Testis (tissue), 2 donors: ENCODE results near the gene APBA1.

Experiments used
- CTCF ChIP-seq, 3 experiments: fragments of 450-650 bp in 2 of 3; fragments of 200-600 bp in 1 of 3; sonication (generic) in 1 of 3; IDR thresholded peaks; one replicate each; pipeline ENCODE4 v1.5.1; 2016 to 2019; ENCODE audit warnings: antibody characterized with exemption in 3 of 3, mild to moderate bottlenecking in 2 of 3, moderate library complexity in 1 of 3
- POLR2A ChIP-seq: fragments of 450-650 bp; IDR thresholded peaks from one replicate; pipeline ENCODE4 v1.6.1; 2017; ENCODE audit warnings: antibody characterized with exemption, mild to moderate bottlenecking, moderate library complexity

- no peak for TF ChIP-seq CTCF (IDR thresholded peaks at IDR 0.05)
- TF ChIP-seq POLR2A = no peak
Measured at GRCh38 chr9:69515810-69516209, 156.4 kb downstream of the APBA1 start.
